ENCODE results near the gene INPP5F.

Gene INPP5F

GRCh38 chr10:119824299-119824698 is 98.4 kb downstream of the INPP5F start:
- Histone ChIP-seq H2BK12ac (ENCODE audit: low read length) (no peak overlapping the region), H3K36me3 (ENCODE audit: control insufficient read depth in 1 of 2, insufficient read depth in 2 of 2, low read length in 2 of 2) (peaks cover 8 to 14% of the 10 kb centered on the region in 2 experiments), H3K18ac (ENCODE audit: low read length) (no peak overlapping the region), H4K8ac (ENCODE audit: low read depth, low read length) (no peak overlapping the region), H3K4ac (ENCODE audit: low read depth, low read length) (no peak overlapping the region), H3K9me3 (ENCODE audit: insufficient read depth, low read depth, low read length) (no peaks in the 10 kb centered on the region), H3K4me2 (ENCODE audit: low read length) (no peak overlapping the region), H2AFZ (ENCODE audit: insufficient read depth, low read length, poor library complexity) (no peak overlapping the region), H4K91ac (ENCODE audit: low read depth, low read length) (no peak overlapping the region), H3K4me1 (ENCODE audit: control insufficient read depth in 1 of 2, insufficient read depth in 2 of 2, low read length in 2 of 2) (no peaks in the 10 kb centered on the region), H2AK5ac (ENCODE audit: low read length) (no peak overlapping the region), H3K79me1 (ENCODE audit: low read length) (no peaks in the 10 kb centered on the region), H4K12ac (ENCODE audit: low read depth, low read length) (no peak overlapping the region), H3K4me3 (ENCODE audit: low read depth, low read length) (no peak overlapping the region), H2BK5ac (ENCODE audit: low read depth, low read length, poor library complexity) (no peak overlapping the region), H3K14ac (ENCODE audit: low read length) (no peak overlapping the region), H3K27ac (ENCODE audit: low read depth, low read length) (no peak overlapping the region), H3K79me2 (ENCODE audit: control insufficient read depth, insufficient read depth, low read length, poor library complexity) (no peaks in the 10 kb centered on the region), H3K27me3 (ENCODE audit: insufficient read depth, low read length) (no peaks in the 10 kb centered on the region), H3K9ac (ENCODE audit: low read length) (peak overlapping the region; percentile 67), H3K23ac (ENCODE audit: low read length) (no peak overlapping the region), H2BK120ac (ENCODE audit: insufficient read depth, low read length, poor library complexity) (no peak overlapping the region)
- no peak for DNase-seq
- no CpG with 5 or more reads among the region's 3 CpGs for WGBS (ENCODE audit: extremely low coverage, insufficient coverage, insufficient read length)

- Histone ChIP-seq H3K23ac (ENCODE audit: low read length) (no peak overlapping the region), H3K4me3 (ENCODE audit: low read depth, low read length) (no peak overlapping the region), H3K4ac (ENCODE audit: low read depth, low read length) (no peak overlapping the region), H3K27ac (ENCODE audit: low read depth, low read length) (no peak overlapping the region), H2BK120ac (ENCODE audit: insufficient read depth, low read length, poor library complexity) (no peak overlapping the region), H4K8ac (ENCODE audit: low read depth, low read length) (no peak overlapping the region), H3K4me2 (ENCODE audit: low read length) (no peak overlapping the region), H3K27me3 (ENCODE audit: insufficient read depth, low read length) (no peaks in the 10 kb centered on the region), H3K9ac (ENCODE audit: low read length) (no peak overlapping the region), H3K79me1 (ENCODE audit: low read length) (no peaks in the 10 kb centered on the region), H3K18ac (ENCODE audit: low read length) (no peak overlapping the region), H2AK5ac (ENCODE audit: low read length) (no peak overlapping the region), H2BK5ac (ENCODE audit: low read depth, low read length, poor library complexity) (no peak overlapping the region), H3K14ac (ENCODE audit: low read length) (no peak overlapping the region), H3K9me3 (ENCODE audit: insufficient read depth, low read depth, low read length) (no peaks in the 10 kb centered on the region), H3K4me1 (ENCODE audit: control insufficient read depth in 1 of 2, insufficient read depth in 2 of 2, low read length in 2 of 2) (no peaks in the 10 kb centered on the region), H2BK12ac (ENCODE audit: low read length) (no peak overlapping the region), H2AFZ (ENCODE audit: insufficient read depth, low read length, poor library complexity) (no peak overlapping the region), H4K91ac (ENCODE audit: low read depth, low read length) (no peak overlapping the region), H3K36me3 (ENCODE audit: control insufficient read depth in 1 of 2, insufficient read depth in 2 of 2, low read length in 2 of 2) (peaks cover 11 to 25% of the 10 kb centered on the region in 2 experiments), H4K12ac (ENCODE audit: low read depth, low read length) (no peak overlapping the region), H3K79me2 (ENCODE audit: control insufficient read depth, insufficient read depth, low read length, poor library complexity) (no peaks in the 10 kb centered on the region)
- no CpG with 5 or more reads among the region's 6 CpGs for WGBS (ENCODE audit: extremely low coverage, insufficient coverage, insufficient read length)
- DNase-seq = no peak
Observed at GRCh38 chr10:119826771-119827170, 100.9 kb downstream of the INPP5F start.

GRCh38 chr10:119827430-119827829 is 101.6 kb downstream of the INPP5F start:
- no CpG with 5 or more reads among the region's 4 CpGs for WGBS (ENCODE audit: extremely low coverage, insufficient coverage, insufficient read length)
- no peak overlapping the region for H3K9ac ChIP-seq (ENCODE audit: low read length)
- no peak overlapping the region for H3K4me3 ChIP-seq (ENCODE audit: low read depth, low read length)
- H3K79me2 ChIP-seq (ENCODE audit: control insufficient read depth, insufficient read depth, low read length, poor library complexity) = no peaks in the 10 kb centered on the region
- H3K9me3 ChIP-seq (ENCODE audit: insufficient read depth, low read depth, low read length) = no peaks in the 10 kb centered on the region
- H3K4me2 ChIP-seq (ENCODE audit: low read length) = no peak overlapping the region
- no peak for DNase-seq
- no peak overlapping the region for H3K27ac ChIP-seq (ENCODE audit: low read depth, low read length)
- H3K14ac ChIP-seq (ENCODE audit: low read length) = no peak overlapping the region
- no peak overlapping the region for H3K18ac ChIP-seq (ENCODE audit: low read length)
- H3K4me1 ChIP-seq (ENCODE audit: control insufficient read depth in 1 of 2, insufficient read depth in 2 of 2, low read length in 2 of 2) = no peaks in the 10 kb centered on the region
- H2AK5ac ChIP-seq (ENCODE audit: low read length) = no peak overlapping the region
- no peak overlapping the region for H4K91ac ChIP-seq (ENCODE audit: low read depth, low read length)
- H2BK120ac ChIP-seq (ENCODE audit: insufficient read depth, low read length, poor library complexity) = no peak overlapping the region
- no peak overlapping the region for H2BK12ac ChIP-seq (ENCODE audit: low read length)
- H4K8ac ChIP-seq (ENCODE audit: low read depth, low read length) = no peak overlapping the region
- no peak overlapping the region for H3K23ac ChIP-seq (ENCODE audit: low read length)
- peaks cover 12 to 28% of the 10 kb centered on the region in 2 experiments for H3K36me3 ChIP-seq (ENCODE audit: control insufficient read depth in 1 of 2, insufficient read depth in 2 of 2, low read length in 2 of 2)
- H3K27me3 ChIP-seq (ENCODE audit: insufficient read depth, low read length) = no peaks in the 10 kb centered on the region
- H3K4ac ChIP-seq (ENCODE audit: low read depth, low read length) = no peak overlapping the region
- H4K12ac ChIP-seq (ENCODE audit: low read depth, low read length) = no peak overlapping the region
- no peak overlapping the region for H2BK5ac ChIP-seq (ENCODE audit: low read depth, low read length, poor library complexity)
- H3K79me1 ChIP-seq (ENCODE audit: low read length) = no peaks in the 10 kb centered on the region
- H2AFZ ChIP-seq (ENCODE audit: insufficient read depth, low read length, poor library complexity) = no peak overlapping the region

GRCh38 chr10:119829429-119829828 is 103.6 kb downstream of the INPP5F start:
- Histone ChIP-seq H3K14ac (ENCODE audit: low read length) (no peak overlapping the region), H3K4ac (ENCODE audit: low read depth, low read length) (no peak overlapping the region)

More at GRCh38 chr10:119829429-119829828, 103.6 kb downstream of the INPP5F start:
- H3K27me3 ChIP-seq (ENCODE audit: insufficient read depth, low read length) = no peaks in the 10 kb centered on the region
- no peak overlapping the region for H3K9ac ChIP-seq (ENCODE audit: low read length)
- no peak overlapping the region for H2BK120ac ChIP-seq (ENCODE audit: insufficient read depth, low read length, poor library complexity)
- WGBS (ENCODE audit: extremely low coverage, insufficient coverage, insufficient read length) = no CpG with 5 or more reads among the region's 7 CpGs
- H3K23ac ChIP-seq (ENCODE audit: low read length) = no peak overlapping the region
- no peak overlapping the region for H2BK12ac ChIP-seq (ENCODE audit: low read length)
- no peaks in the 10 kb centered on the region for H3K9me3 ChIP-seq (ENCODE audit: insufficient read depth, low read depth, low read length)
- H3K79me2 ChIP-seq (ENCODE audit: control insufficient read depth, insufficient read depth, low read length, poor library complexity) = no peaks in the 10 kb centered on the region
- no peak overlapping the region for H2AFZ ChIP-seq (ENCODE audit: insufficient read depth, low read length, poor library complexity)
- H2BK5ac ChIP-seq (ENCODE audit: low read depth, low read length, poor library complexity) = no peak overlapping the region
- H3K36me3 ChIP-seq (ENCODE audit: control insufficient read depth in 1 of 2, insufficient read depth in 2 of 2, low read length in 2 of 2) = peaks cover 16 to 33% of the 10 kb centered on the region in 2 experiments
- H3K18ac ChIP-seq (ENCODE audit: low read length) = no peak overlapping the region
- H4K91ac ChIP-seq (ENCODE audit: low read depth, low read length) = no peak overlapping the region
- no peak overlapping the region for H3K27ac ChIP-seq (ENCODE audit: low read depth, low read length)
- no peak for DNase-seq
- no peak overlapping the region for H4K8ac ChIP-seq (ENCODE audit: low read depth, low read length)
- H2AK5ac ChIP-seq (ENCODE audit: low read length) = no peak overlapping the region
- no peak overlapping the region for H3K4me2 ChIP-seq (ENCODE audit: low read length)
- peaks cover 0 to 2% of the 10 kb centered on the region in 2 experiments for H3K4me1 ChIP-seq (ENCODE audit: control insufficient read depth in 1 of 2, insufficient read depth in 2 of 2, low read length in 2 of 2)
- H3K79me1 ChIP-seq (ENCODE audit: low read length) = no peaks in the 10 kb centered on the region
- no peak overlapping the region for H4K12ac ChIP-seq (ENCODE audit: low read depth, low read length)
- H3K4me3 ChIP-seq (ENCODE audit: low read depth, low read length) = no peak overlapping the region
